Stimulated activated CD4-positive, alpha-beta T cell treated with anti-CD3 and anti-CD28 coated beads, TNF-alpha, amount 100 ng/mL, for 4 hours (primary cell): ENCODE measurements around the gene MS4A12.
"Not testable (repeated sequence)": the region's sequence is repeated elsewhere in the genome, so short reads cannot be mapped to it uniquely, and the experiment has no call there.

Experiments
- DNase-seq, 3 experiments: peaks; one replicate each; pipeline ENCODE4 v3.0.0-alpha.2; 2020; ENCODE audit warnings: low read depth in 3 of 3

The MS4A12 gene, protein sequence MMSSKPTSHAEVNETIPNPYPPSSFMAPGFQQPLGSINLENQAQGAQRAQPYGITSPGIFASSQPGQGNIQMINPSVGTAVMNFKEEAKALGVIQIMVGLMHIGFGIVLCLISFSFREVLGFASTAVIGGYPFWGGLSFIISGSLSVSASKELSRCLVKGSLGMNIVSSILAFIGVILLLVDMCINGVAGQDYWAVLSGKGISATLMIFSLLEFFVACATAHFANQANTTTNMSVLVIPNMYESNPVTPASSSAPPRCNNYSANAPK

GRCh38 chr11:60492488-60493009, at the start of gene MS4A12:
TSS of gene MS4A12 (plus strand) at chr11:60492778. CDS start at chr11:60497319, 4,541 bp downstream.
- DNase-seq = no peak

- DNase-seq = no peak
Observed at GRCh38 chr11:60447070-60447469, 45.5 kb upstream of the MS4A12 start.

DNA sequence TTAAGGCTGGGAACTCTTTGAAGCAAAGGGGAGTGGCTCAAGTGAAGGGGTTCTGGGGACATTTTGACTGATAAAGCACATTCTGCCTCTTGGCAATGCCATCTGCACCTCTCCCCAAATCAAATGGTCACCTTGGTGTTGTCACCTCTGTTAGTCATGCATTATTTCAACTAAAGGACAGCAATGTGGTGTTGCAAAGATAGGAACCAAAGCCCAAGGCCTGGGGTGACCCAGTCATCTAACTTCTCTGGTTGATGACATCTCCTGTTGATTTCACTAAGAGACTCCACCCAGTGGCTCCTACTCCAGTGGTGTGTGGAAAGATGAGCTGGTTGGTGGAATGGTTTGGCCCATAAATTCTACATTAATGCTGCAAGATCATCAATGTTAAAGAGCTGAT, 44.7 kb upstream of the MS4A12 start:
- no peak for DNase-seq

GRCh38 chr11:60451185-60451584, 41.4 kb upstream of the MS4A12 start:
- not testable (repeated sequence) for DNase-seq

DNA sequence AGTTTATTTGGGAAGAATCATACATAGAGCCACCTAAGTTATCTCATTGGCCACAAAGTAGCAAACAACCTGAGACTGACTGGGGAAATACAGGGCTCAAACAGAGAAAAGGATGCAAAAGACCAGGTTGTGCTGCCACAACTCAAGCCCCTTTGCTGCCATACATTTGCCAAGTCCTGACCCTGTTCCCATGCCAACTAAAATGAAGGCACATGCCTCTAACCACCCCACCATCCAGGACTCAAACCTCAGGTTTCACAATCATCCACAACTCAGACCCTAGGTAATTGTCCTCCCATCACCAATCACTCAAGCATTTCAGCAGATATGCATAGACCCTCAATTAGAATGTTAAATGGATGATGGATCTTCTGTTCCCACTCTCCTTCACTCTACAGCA, 38.4 kb upstream of the MS4A12 start:
- no peak for DNase-seq

- no peak for DNase-seq
Observed at GRCh38 chr11:60455531-60456042, 37.0 kb upstream of the MS4A12 start, which contains the start of gene MS4A1. TSS of gene MS4A1 (plus strand) at chr11:60455847. CDS start at chr11:60462375, 6,528 bp downstream.

DNA sequence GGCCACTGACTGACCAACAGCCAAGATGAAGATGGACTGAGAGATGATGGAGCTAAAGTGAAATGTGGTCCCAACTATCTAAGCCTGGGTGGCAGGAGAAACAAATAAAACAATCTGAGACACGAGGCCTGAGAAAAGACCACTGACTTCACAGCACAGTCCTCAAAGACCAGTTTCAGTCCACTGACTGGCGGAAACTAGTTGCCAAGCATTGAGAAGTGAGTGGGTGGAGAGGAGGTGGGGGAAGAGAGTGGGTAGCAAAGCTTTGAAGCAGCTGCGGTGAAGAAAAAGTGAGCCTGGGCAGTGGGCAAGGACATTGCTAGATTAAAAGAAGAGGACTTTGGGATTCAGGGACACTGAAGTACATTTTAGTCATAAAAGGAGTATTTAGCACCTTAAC, 35.0 kb upstream of the MS4A12 start:
- DNase-seq = no peak

GRCh38 chr11:60459345-60459744, 33.2 kb upstream of the MS4A12 start:
- DNase-seq = no peak

DNA sequence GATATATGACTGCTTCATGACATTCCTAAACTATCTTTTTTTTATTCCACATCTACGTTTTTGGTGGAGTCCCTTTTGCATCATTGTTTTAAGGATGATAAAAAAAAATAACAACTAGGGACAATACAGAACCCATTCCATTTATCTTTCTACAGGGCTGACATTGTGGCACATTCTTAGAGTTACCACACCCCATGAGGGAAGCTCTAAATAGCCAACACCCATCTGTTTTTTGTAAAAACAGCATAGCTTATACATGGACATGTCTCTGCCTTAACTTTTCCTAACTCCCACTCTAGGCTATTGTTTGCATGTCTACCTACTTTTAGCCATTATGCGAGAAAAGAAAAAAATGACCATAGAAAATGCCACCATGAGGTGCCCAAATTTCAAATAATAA, 23.7 kb upstream of the MS4A12 start:
- DNase-seq = no peak

GRCh38 chr11:60469723-60470122, 22.9 kb upstream of the MS4A12 start:
- no peak for DNase-seq

GRCh38 chr11:60477035-60477445, 15.5 kb upstream of the MS4A12 start:
- DNase-seq = no peak

GRCh38 chr11:60482361-60482760, 10.2 kb upstream of the MS4A12 start:
- no peak for DNase-seq

GRCh38 chr11:60485987-60486386, 6.6 kb upstream of the MS4A12 start:
- DNase-seq = no peak

GRCh38 chr11:60493454-60493853, 876 bp downstream of the MS4A12 start:
- DNase-seq = no peak

GRCh38 chr11:60498399-60498798, 5.8 kb downstream of the MS4A12 start:
- no peak for DNase-seq

DNA sequence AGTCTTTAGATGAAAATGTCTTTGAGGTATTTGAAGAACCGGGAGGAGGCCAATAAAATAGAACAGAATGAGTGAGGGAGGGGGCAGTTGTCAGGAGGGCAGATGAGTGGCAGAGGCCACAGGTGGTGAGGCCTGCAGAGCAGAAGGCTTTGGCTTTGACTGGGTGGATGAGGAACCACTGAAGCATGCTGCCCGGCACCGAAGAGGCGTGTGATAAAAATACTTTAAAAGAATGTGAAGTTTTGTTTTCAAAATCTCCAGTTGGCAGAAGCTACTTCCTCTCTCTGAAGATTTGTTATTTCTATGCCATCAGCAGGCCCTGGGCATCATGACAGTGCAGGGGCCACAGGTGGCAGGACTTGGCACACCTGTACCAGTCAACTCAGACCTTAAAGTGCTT, 6.3 kb downstream of the MS4A12 start:
- DNase-seq = no peak

- DNase-seq = no peak
Observed at GRCh38 chr11:60500276-60500910, 7.8 kb downstream of the MS4A12 start.

- no peak for DNase-seq
Observed at GRCh38 chr11:60502221-60502775, 9.7 kb downstream of the MS4A12 start.

- no peak for DNase-seq
Observed at GRCh38 chr11:60504219-60504905, 11.8 kb downstream of the MS4A12 start.

DNA sequence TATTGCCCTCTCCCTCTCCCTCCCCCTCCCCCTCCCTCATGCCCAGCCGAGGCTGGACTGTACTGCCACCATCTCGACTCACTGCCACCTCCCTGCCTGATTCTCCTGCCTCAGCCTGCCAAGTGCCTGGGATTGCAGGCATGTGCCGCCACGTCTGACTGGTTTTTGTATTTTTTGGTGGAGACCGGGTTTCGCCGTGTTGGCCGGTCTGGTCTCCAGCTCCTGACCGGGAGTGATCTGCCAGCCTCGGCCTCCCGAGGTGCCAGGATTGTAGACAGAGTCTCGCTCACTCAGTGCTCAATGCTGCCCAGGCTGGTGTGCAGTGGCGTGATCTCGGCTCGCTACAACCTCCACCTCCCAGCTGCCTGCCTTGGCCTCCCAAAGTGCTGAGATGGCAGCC, 17.0 kb downstream of the MS4A12 start:
- DNase-seq = not testable (repeated sequence)

DNA sequence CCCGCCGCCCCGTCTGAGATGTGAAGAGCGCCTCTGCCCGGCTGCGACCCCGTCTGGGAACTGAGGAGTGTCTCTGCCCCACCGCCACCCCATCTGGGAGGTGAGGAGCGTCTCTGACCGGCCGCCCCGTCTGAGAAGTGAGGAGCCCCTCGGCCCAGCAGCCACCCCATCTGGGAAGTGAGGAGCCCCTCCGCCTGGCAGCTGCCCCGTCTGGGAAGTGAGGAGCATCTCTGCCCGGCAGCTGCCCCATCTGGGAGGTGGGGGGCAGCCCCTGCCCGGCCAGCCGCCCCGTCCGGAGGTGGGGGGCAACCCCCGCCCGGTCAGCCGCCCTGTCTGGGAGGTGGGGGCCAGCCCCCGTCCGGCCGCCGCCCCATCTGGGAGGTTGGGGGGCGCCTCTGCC, 17.6 kb downstream of the MS4A12 start:
- not testable (repeated sequence) for DNase-seq

DNA sequence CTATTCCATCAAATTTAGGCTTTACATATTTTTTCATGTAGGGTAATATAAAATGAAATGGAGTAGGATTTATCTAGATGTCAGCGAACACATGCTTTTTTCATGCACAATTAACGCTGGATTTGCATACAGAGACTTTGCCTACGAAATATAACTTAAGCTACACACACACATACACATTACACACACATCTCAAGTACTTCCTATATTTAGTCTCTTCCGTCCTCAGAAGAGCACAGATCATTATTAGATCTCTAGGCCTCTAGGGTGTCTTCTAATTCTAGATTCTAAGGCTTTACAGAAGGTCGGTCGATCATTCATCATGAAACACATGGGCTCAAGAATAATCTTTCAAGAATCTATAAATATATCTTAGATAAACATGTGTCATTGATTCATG, 18.8 kb downstream of the MS4A12 start:
- no peak for DNase-seq
